ENCODE data around the gene DNAJC30. TPM values are rescaled to one million over a fixed set of nuclear protein-coding genes. Genes with fewer than 3 reads are reported as not detected.

The DNAJC30 gene
- polyA plus RNA-seq, 3 donors from 2014 or later: 3.3 to 8.8 (median 7.3) TPM

GRCh38 chr7:73704640-73705550 is 21.6 kb upstream of the DNAJC30 start:
- Mint-ChIP-seq H3K4me3 (no peak overlapping the region), H3K36me3 (peaks cover 3 to 10% (median 5%) of the 10 kb centered on the region in 3 donors), H3K27ac (no peak overlapping the region), H3K27me3 (ENCODE audit: low read depth in 3 of 3) (peaks cover 0 to 5% (median 0%) of the 10 kb centered on the region in 3 donors), H3K9me3 (no peaks in the 10 kb centered on the region), H3K4me1 (no peaks in the 10 kb centered on the region)
- DNase-seq: no peak

- no peaks in the 10 kb centered on the region for H3K4me1 Mint-ChIP-seq
- H3K9me3 Mint-ChIP-seq: no peaks in the 10 kb centered on the region
- no peak overlapping the region for H3K27ac Mint-ChIP-seq
- H3K36me3 Mint-ChIP-seq: peaks cover 3 to 10% (median 5%) of the 10 kb centered on the region in 3 donors
- H3K27me3 Mint-ChIP-seq (ENCODE audit: low read depth in 3 of 3): peaks cover 0 to 4% (median 0%) of the 10 kb centered on the region in 3 donors
- H3K4me3 Mint-ChIP-seq: peak overlapping the region in 1 of 5 donors; percentile 33
- no peak for DNase-seq
These were observed 20.7 kb upstream of the DNAJC30 start for GRCh38 chr7:73703757-73704639.

GRCh38 chr7:73703225-73703624 is 20.0 kb upstream of the DNAJC30 start:
- H3K9me3 Mint-ChIP-seq: no peaks in the 10 kb centered on the region
- peak overlapping the region in 1 of 5 donors; percentile 33 for H3K4me3 Mint-ChIP-seq
- no peak for DNase-seq
- peaks cover 0 to 4% (median 0%) of the 10 kb centered on the region in 3 donors for H3K27me3 Mint-ChIP-seq (ENCODE audit: low read depth in 3 of 3)
- peaks cover 5 to 16% (median 7%) of the 10 kb centered on the region in 3 donors for H3K36me3 Mint-ChIP-seq
- no peaks in the 10 kb centered on the region for H3K4me1 Mint-ChIP-seq
- H3K27ac Mint-ChIP-seq: no peak overlapping the region

- Mint-ChIP-seq H3K27me3 (ENCODE audit: low read depth in 3 of 3) (peaks cover 0 to 4% (median 0%) of the 10 kb centered on the region in 3 donors), H3K4me3 (no peak overlapping the region)
- no peak for DNase-seq
These were observed 19.4 kb upstream of the DNAJC30 start for GRCh38 chr7:73702665-73703064.

GRCh38 chr7:73702226-73702625 is 19.0 kb upstream of the DNAJC30 start:
- no peaks in the 10 kb centered on the region for H3K4me1 Mint-ChIP-seq
- peak overlapping the region in 2 of 6 donors; percentile 24 to 32 for H3K27ac Mint-ChIP-seq
- H3K36me3 Mint-ChIP-seq: peaks cover 5 to 21% (median 7%) of the 10 kb centered on the region in 3 donors
- DNase-seq: no peak
- H3K4me3 Mint-ChIP-seq: no peak overlapping the region
- peaks cover 0 to 4% (median 0%) of the 10 kb centered on the region in 3 donors for H3K27me3 Mint-ChIP-seq (ENCODE audit: low read depth in 3 of 3)
- no peaks in the 10 kb centered on the region for H3K9me3 Mint-ChIP-seq

More at GRCh38 chr7:73702665-73703064, 19.4 kb upstream of the DNAJC30 start:
- H3K9me3 Mint-ChIP-seq: no peaks in the 10 kb centered on the region
- H3K4me1 Mint-ChIP-seq: no peaks in the 10 kb centered on the region
- H3K36me3 Mint-ChIP-seq: peaks cover 5 to 17% (median 7%) of the 10 kb centered on the region in 3 donors
- no peak overlapping the region for H3K27ac Mint-ChIP-seq

- Mint-ChIP-seq H3K27me3 (ENCODE audit: low read depth in 3 of 3) (peaks cover 0 to 4% (median 0%) of the 10 kb centered on the region in 3 donors), H3K4me3 (no peak overlapping the region), H3K9me3 (no peaks in the 10 kb centered on the region), H3K27ac (peak overlapping the region in 4 of 6 donors; percentile 4 to 49 (median 38)), H3K4me1 (no peaks in the 10 kb centered on the region), H3K36me3 (peaks cover 5 to 28% (median 7%) of the 10 kb centered on the region in 3 donors)
- DNase-seq: no peak
These were observed 18.2 kb upstream of the DNAJC30 start for GRCh38 chr7:73701357-73701995.

GRCh38 chr7:73700581-73701134 is 17.4 kb upstream of the DNAJC30 start:
- H3K4me1 Mint-ChIP-seq: no peaks in the 10 kb centered on the region
- H3K9me3 Mint-ChIP-seq: no peaks in the 10 kb centered on the region
- no peak for DNase-seq
- no peak overlapping the region for H3K27ac Mint-ChIP-seq
- peaks cover 7 to 34% (median 10%) of the 10 kb centered on the region in 3 donors for H3K36me3 Mint-ChIP-seq
- H3K4me3 Mint-ChIP-seq: no peak overlapping the region
- peaks cover 0 to 4% (median 0%) of the 10 kb centered on the region in 3 donors for H3K27me3 Mint-ChIP-seq (ENCODE audit: low read depth in 3 of 3)

GRCh38 chr7:73700069-73700423 is 16.8 kb upstream of the DNAJC30 start:
- peaks cover 11 to 37% (median 13%) of the 10 kb centered on the region in 3 donors for H3K36me3 Mint-ChIP-seq
- no peak overlapping the region for H3K4me3 Mint-ChIP-seq
- H3K9me3 Mint-ChIP-seq: no peaks in the 10 kb centered on the region
- H3K27ac Mint-ChIP-seq: no peak overlapping the region
- peaks cover 0 to 6% (median 0%) of the 10 kb centered on the region in 3 donors for H3K27me3 Mint-ChIP-seq (ENCODE audit: low read depth in 3 of 3)
- H3K4me1 Mint-ChIP-seq: no peaks in the 10 kb centered on the region
- no peak for DNase-seq

GRCh38 chr7:73699370-73700068 is 16.3 kb upstream of the DNAJC30 start:
- DNase-seq: no peak
- H3K9me3 Mint-ChIP-seq: no peaks in the 10 kb centered on the region
- no peak overlapping the region for H3K4me3 Mint-ChIP-seq
- H3K36me3 Mint-ChIP-seq: peaks cover 14 to 41% (median 16%) of the 10 kb centered on the region in 3 donors
- H3K4me1 Mint-ChIP-seq: no peaks in the 10 kb centered on the region
- H3K27me3 Mint-ChIP-seq (ENCODE audit: low read depth in 3 of 3): peaks cover 0 to 6% (median 0%) of the 10 kb centered on the region in 3 donors
- H3K27ac Mint-ChIP-seq: no peak overlapping the region

GRCh38 chr7:73698410-73698809 is 15.2 kb upstream of the DNAJC30 start:
- peaks cover 0 to 6% (median 2%) of the 10 kb centered on the region in 3 donors for H3K27me3 Mint-ChIP-seq (ENCODE audit: low read depth in 3 of 3)
- no peaks in the 10 kb centered on the region for H3K4me1 Mint-ChIP-seq
- no peak for DNase-seq
- H3K4me3 Mint-ChIP-seq: no peak overlapping the region
- H3K36me3 Mint-ChIP-seq: peaks cover 18 to 45% (median 20%) of the 10 kb centered on the region in 3 donors
- H3K27ac Mint-ChIP-seq: peak overlapping the region in 1 of 6 donors; percentile 66
- H3K9me3 Mint-ChIP-seq: no peaks in the 10 kb centered on the region

GRCh38 chr7:73696372-73696771 is 13.1 kb upstream of the DNAJC30 start:
- peaks cover 25 to 49% (median 26%) of the 10 kb centered on the region in 3 donors for H3K36me3 Mint-ChIP-seq
- peaks cover 0 to 4% (median 2%) of the 10 kb centered on the region in 3 donors for H3K27me3 Mint-ChIP-seq (ENCODE audit: low read depth in 3 of 3)
- peak overlapping the region in 2 of 6 donors; percentile 9 to 23 for H3K27ac Mint-ChIP-seq
- H3K4me1 Mint-ChIP-seq: peaks cover 0 to 3% of the 10 kb centered on the region in 2 donors
- no peak for DNase-seq
- H3K4me3 Mint-ChIP-seq: no peak overlapping the region
- H3K9me3 Mint-ChIP-seq: no peaks in the 10 kb centered on the region

- H3K4me3 Mint-ChIP-seq: no peak overlapping the region
- H3K4me1 Mint-ChIP-seq: peaks cover 13 to 19% of the 10 kb centered on the region in 2 donors
- H3K27me3 Mint-ChIP-seq (ENCODE audit: low read depth in 3 of 3): peaks cover 5% of the 10 kb centered on the region in 3 donors
- no peak for DNase-seq
- peaks cover 34 to 52% (median 34%) of the 10 kb centered on the region in 3 donors for H3K36me3 Mint-ChIP-seq
- H3K27ac Mint-ChIP-seq: no peak overlapping the region
- no peaks in the 10 kb centered on the region for H3K9me3 Mint-ChIP-seq
These were observed 7.4 kb upstream of the DNAJC30 start for GRCh38 chr7:73690646-73691045.

Measured in immature natural killer cell (primary cell).